Measurements from ENCODE around the gene CARD11. TPM values are rescaled to one million over a fixed set of nuclear protein-coding genes. Genes with fewer than 3 reads are reported as not detected.

CARD11 gene
- total RNA-seq, 1 experiment from 2014 or later: 0.57 TPM

GRCh38 chr7:2959103-2959680 lies 84.5 kb downstream of the CARD11 start:
- DNase-seq (ENCODE audit: low read depth, low spot score) (no peak), ATAC-seq (no peak)
- ChIA-PET RAD21 (ENCODE audit: low non-redundant PET in 1 of 2, low total read pairs in 2 of 2, uncharacterized antibody in 2 of 2, unreplicated experiment in 2 of 2) (no interaction called here), POLR2A (no interaction called here), CTCF (no interaction called here)
- Histone ChIP-seq H2AFZ (ENCODE audit: low read depth, low read length, poor library complexity, severe bottlenecking) (no peak overlapping the region), H3K36me3 (ENCODE audit: control insufficient read depth in 1 of 2, insufficient read depth in 2 of 2, low read length in 2 of 2) (no peaks in the 10 kb centered on the region), H3K4me2 (ENCODE audit: low read length) (no peak overlapping the region), H3K9me3 (ENCODE audit: control insufficient read depth in 1 of 2, insufficient read depth in 1 of 2, low read depth in 1 of 2, low read length in 2 of 2) (no peaks in the 10 kb centered on the region), H3K9me2 (ENCODE audit: insufficient read depth) (no peaks in the 10 kb centered on the region), H4K20me1 (ENCODE audit: insufficient read depth) (no peaks in the 10 kb centered on the region), H3K27ac (ENCODE audit: low read depth, low read length) (no peak overlapping the region), H3K4me1 (ENCODE audit: control insufficient read depth in 1 of 2, insufficient read depth in 2 of 2, low read length in 2 of 2) (peaks cover 7 to 21% of the 10 kb centered on the region in 2 experiments; a peak in 3 of 4 replicates), H3K4me3 (replicated peaks in 1 of 2; ENCODE audit: low read depth in 1 of 2, low read length in 2 of 2) (no peak overlapping the region), H3K9ac (ENCODE audit: low read length) (no peak overlapping the region), H3K27me3 (ENCODE audit: insufficient read depth, low read length) (no peaks in the 10 kb centered on the region), H3K79me2 (ENCODE audit: insufficient read depth, low read length) (no peaks in the 10 kb centered on the region)
- intact Hi-C loops (cut with micrococcal nuclease): no loop called here
- TF ChIP-seq SIN3A (IDR thresholded peaks at IDR 0.05; ENCODE audit: low read depth): no peak
- TF ChIP-seq EGR1 (IDR thresholded peaks at IDR 0.05; ENCODE audit: low read depth): no peak
- no peak for TF ChIP-seq CTCF (IDR thresholded peaks at IDR 0.05 in 2 of 3, conservative IDR thresholded peaks at IDR 0.05 in 1 of 3; ENCODE audit: borderline replicate concordance in 1 of 3, insufficient read depth in 1 of 3, low read depth in 2 of 3, low read length in 2 of 3)
- no peak for TF ChIP-seq TCF7L2 (IDR thresholded peaks at IDR 0.05; ENCODE audit: borderline replicate concordance, extremely low read depth, insufficient read depth, insufficient read length)
- TF ChIP-seq CBX3 (IDR thresholded peaks at IDR 0.05; ENCODE audit: low read depth): no peak
- no peak for TF ChIP-seq SRF (IDR thresholded peaks at IDR 0.05; ENCODE audit: low read depth)
- TF ChIP-seq YY1 (IDR thresholded peaks at IDR 0.05; ENCODE audit: extremely low read depth, insufficient replicate concordance, low read depth, low read length): no peak
- no peak for TF ChIP-seq ELF1 (IDR thresholded peaks at IDR 0.05; ENCODE audit: borderline replicate concordance, low read depth)
- TF ChIP-seq FOSL1 (IDR thresholded peaks at IDR 0.05; ENCODE audit: low read depth): no peak
- no TSS peak for BruUV-seq (replicated peaks)
